CMK (cell line): Measurements from ENCODE around the gene ASB7.
"Not testable (repeated sequence)": the region's sequence is repeated elsewhere in the genome, so short reads cannot be mapped to it uniquely, and the experiment has no call there.

Experiments
- DNase-seq: peaks from one replicate; pipeline ENCODE4 v3.0.0-alpha.2; 2010; ENCODE audit warnings: low read depth

Gene ASB7

GRCh38 chr15:100602064-100602822, at the start of gene ASB7, which contains the start of gene LINS1:
Gene ASB7 (plus strand): TSS chr15:100602589. CDS start chr15:100612217, 9,628 bp downstream.
Gene LINS1 (minus strand): TSS chr15:100602184. CDS start chr15:100580842, 21,342 bp downstream.
- peak; percentile 100 for DNase-seq

- no peak for DNase-seq
These were observed 48.9 kb upstream of the ASB7 start for GRCh38 chr15:100553468-100553867.

- DNase-seq, result no peak
These were observed 43.6 kb upstream of the ASB7 start for GRCh38 chr15:100558771-100559254.

- no peak for DNase-seq
These were observed 43.1 kb upstream of the ASB7 start for GRCh38 chr15:100559330-100559729.

- no peak for DNase-seq
These were observed 42.1 kb upstream of the ASB7 start for GRCh38 chr15:100560323-100560722.

DNA sequence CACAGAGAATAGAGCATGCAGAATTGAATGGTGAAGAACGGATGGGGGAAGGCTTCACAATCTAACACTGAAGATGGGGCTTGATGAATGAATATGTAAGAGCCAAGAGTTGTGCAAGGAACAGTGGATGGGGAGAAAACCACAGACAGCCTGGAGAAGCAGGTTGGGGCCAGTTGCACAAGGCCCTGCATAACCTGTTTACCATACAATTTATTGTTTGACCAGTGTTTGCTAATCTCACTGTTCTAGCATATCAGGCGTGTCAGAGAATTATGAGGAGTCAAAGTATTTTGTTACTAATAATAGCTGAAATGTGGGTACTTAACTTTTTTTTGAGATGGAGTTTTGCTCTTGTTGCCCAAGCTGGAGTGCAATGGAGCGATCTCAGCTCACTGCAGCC, 36.8 kb upstream of the ASB7 start:
- no peak for DNase-seq

GRCh38 chr15:100566850-100567628, 35.4 kb upstream of the ASB7 start:
- no peak for DNase-seq

DNA sequence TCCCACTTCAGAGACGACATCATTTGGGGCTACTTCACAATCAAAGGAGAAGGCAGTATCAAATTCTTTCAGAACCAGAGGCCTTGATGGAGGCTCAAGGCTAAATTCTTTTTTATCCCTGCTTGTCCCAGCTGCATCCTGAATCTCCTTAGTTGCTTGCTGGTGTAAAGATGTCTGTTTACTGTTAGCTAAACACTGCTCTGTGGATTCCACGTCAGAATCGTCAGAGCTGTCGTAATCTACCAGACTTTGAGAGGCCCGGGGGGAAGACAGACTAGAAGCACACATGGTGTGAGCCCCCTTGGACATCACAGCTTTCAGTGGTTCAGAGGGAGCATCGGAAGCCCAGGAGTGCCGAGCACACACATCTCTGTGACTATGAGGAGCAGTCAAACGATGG, 33.0 kb upstream of the ASB7 start:
- no peak for DNase-seq

GRCh38 chr15:100570275-100570674, 32.1 kb upstream of the ASB7 start:
- DNase-seq, result no peak

- DNase-seq, result no peak
These were observed 31.6 kb upstream of the ASB7 start for GRCh38 chr15:100570735-100571313.

- no peak for DNase-seq
These were observed 30.7 kb upstream of the ASB7 start for GRCh38 chr15:100571592-100572167.

GRCh38 chr15:100572362-100572983, 29.9 kb upstream of the ASB7 start:
- DNase-seq, result no peak

DNA sequence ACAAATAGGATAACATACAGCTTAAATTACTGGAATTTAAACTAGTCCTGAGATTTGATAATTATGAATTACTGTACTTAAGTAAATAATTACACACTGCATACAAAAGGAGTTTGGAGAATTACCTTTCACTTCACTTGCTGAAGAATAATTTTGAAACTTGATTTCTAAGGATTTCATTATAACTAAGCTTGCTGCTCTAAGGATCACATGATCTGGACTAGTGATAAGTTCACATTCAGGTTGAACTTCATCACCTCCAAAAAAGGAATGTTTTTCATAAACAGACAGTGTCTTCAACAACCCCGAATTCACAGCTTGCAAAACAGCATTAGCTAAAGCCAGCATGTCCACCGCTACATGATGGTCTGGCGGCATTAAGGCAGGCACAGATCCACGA, 28.9 kb upstream of the ASB7 start:
- DNase-seq, result no peak

- DNase-seq, result no peak
These were observed 22.0 kb upstream of the ASB7 start for GRCh38 chr15:100580414-100580813.

- DNase-seq, result no peak
These were observed 13.6 kb upstream of the ASB7 start for GRCh38 chr15:100588638-100589242.

GRCh38 chr15:100591163-100591562, 11.2 kb upstream of the ASB7 start:
- DNase-seq, result not testable (repeated sequence)

- DNase-seq, result no peak
These were observed 10.6 kb upstream of the ASB7 start for GRCh38 chr15:100591835-100592234.

- DNase-seq, result no peak
These were observed 9.5 kb upstream of the ASB7 start for GRCh38 chr15:100592898-100593297.

GRCh38 chr15:100593431-100593830, 9.0 kb upstream of the ASB7 start:
- no peak for DNase-seq

GRCh38 chr15:100595964-100596363, 6.4 kb upstream of the ASB7 start:
- no peak for DNase-seq

GRCh38 chr15:100596792-100597191, 5.6 kb upstream of the ASB7 start:
- DNase-seq, result peak; percentile 66
